GM21447 (cell line): ENCODE data around the gene MACROD2.

ENCODE experiments used
- ATAC-seq: cut with Tn5 transposase; IDR thresholded peaks from one replicate; pipeline ENCODE4 v1.9.1; 2021; ENCODE audit not compliant: unreplicated experiment

Gene MACROD2

DNA sequence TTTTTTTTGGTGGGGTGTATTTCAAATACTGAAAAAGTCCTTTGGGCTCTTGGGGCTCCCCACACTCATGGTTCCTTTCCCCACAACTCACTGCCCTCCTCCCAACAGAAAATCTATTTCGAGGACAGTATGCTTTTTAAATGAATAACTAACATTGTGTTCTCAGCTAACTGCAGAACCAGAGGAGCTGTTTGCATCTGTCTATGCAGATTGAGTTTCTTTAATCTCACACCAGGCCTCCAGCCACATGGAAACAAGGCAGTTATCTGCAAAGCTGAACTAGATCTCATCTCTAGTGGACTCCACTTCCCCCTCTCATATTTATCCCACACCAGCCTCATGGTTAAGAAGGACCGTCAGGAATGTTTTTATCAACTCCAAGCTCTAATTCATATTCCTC lies 1622.8 kb downstream of the MACROD2 start:
- ATAC-seq = no peak

- no peak for ATAC-seq
Measured at GRCh38 chr20:15618912-15619311, 1623.6 kb downstream of the MACROD2 start.

DNA sequence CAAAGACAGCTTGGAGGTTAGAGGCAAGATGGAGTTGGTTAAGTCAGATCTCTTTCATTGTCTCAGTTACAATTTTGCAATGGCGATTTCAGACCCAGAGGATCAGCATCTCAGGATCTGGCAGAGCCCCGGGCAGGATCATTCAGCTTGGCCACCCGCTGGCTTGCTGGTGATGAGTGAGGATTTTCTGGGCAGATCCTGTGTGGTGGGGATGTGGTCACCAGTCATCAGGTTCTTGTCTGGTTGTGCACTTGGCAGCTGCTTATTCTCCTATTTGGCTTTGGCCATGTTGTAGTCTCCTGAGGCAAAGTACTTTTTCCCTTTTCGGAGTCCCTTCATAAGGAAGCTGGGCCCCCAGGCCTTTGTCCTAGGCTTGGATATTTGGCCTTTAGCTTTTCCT lies 1624.0 kb downstream of the MACROD2 start:
- ATAC-seq = no peak

GRCh38 chr20:15619816-15620215 lies 1624.5 kb downstream of the MACROD2 start:
- ATAC-seq = no peak

DNA sequence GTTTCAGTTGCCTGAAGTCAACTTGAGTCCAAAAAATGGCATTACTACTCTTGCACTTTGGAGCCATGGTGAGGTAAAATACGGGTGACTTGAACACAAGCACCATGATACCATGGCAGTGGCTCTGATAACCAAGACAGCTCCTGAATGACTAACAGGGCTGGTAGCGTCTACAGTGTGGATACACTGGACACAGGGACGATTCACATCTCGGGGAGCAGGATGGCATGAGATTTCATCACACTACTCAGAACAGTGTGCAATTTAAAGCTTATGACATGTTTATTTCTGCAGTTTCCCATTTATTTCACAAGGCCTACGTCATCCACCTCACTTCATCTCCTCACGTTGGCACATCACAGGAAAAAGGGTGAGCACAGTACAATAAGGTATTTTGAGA lies 1627.1 kb downstream of the MACROD2 start:
- no peak for ATAC-seq

GRCh38 chr20:15623215-15623614 lies 1627.9 kb downstream of the MACROD2 start:
- ATAC-seq = no peak

- no peak for ATAC-seq
Measured at GRCh38 chr20:15625981-15626380, 1630.7 kb downstream of the MACROD2 start.

GRCh38 chr20:15627089-15627488 lies 1631.8 kb downstream of the MACROD2 start:
- ATAC-seq = no peak

DNA sequence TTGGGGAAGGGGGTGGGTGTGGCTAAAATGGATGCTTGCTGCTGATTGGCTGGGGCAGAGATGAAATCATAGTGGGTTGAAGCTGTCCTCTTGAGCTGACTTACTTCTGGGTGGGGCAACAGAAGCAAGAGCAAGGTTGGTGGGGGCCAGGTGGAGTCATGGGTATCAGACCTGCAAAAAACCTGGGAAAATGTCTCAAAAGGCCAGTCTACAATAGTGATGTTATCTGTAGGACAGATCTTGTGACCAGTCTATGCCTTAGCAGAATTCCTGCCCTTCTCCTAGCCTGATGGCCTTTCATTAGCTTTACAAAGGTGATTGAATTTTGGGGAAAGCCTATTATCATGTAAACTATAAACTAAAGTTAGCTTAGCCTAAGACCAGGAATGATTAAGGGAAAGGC lies 1632.2 kb downstream of the MACROD2 start:
- ATAC-seq = no peak

GRCh38 chr20:15628851-15629353 lies 1633.6 kb downstream of the MACROD2 start:
- no peak for ATAC-seq

- ATAC-seq = no peak
Measured at GRCh38 chr20:15630360-15630759, 1635.0 kb downstream of the MACROD2 start.

GRCh38 chr20:15632680-15633079 lies 1637.4 kb downstream of the MACROD2 start:
- no peak for ATAC-seq

GRCh38 chr20:15634102-15634501 lies 1638.8 kb downstream of the MACROD2 start:
- ATAC-seq = no peak

DNA sequence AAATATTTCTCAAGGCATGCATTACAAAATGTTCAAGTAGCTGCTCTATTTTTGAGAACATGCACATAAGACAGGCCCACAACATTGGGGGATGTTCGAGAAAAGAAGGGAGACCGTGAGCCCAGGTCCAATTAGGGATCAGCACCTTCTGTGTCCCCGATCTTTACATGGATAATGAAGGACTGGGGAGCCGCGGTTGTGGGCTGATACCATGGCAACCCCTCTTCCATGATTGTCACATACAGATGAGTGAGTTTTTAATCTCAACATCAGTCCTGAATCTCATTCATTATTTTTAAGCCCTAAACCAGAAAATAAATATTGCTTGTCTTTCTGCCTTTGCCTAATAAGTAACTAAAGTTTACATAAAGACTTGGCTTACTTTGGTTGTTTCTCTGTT lies 1642.2 kb downstream of the MACROD2 start:
- ATAC-seq = no peak

- ATAC-seq = no peak
Measured at GRCh38 chr20:15637950-15638754, 1642.8 kb downstream of the MACROD2 start.

GRCh38 chr20:15638816-15639215 lies 1643.5 kb downstream of the MACROD2 start:
- ATAC-seq = no peak

DNA sequence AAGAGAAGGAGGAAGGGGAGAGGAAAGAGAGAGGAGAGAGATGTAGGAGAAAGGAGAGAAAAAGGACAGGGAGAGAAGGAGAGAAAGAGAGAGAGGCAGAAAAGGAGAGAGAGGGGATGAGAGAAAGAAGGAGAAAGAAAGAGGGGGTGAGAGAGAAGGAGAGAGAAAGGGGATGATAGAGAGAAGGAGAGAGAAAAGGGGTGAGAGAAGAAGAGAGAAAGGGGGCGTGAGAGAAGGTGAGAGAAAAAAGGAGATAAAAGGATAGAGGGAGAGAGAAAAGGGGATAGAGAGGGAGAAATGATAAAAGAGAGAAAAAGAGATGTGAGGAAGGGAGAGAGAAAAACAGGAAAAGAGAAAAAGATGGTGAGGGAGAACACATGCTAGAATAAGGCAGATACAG lies 1644.5 kb downstream of the MACROD2 start:
- ATAC-seq = no peak

GRCh38 chr20:15642109-15642508 lies 1646.8 kb downstream of the MACROD2 start:
- ATAC-seq = no peak

- ATAC-seq = no peak
Measured at GRCh38 chr20:15642676-15643075, 1647.4 kb downstream of the MACROD2 start.

- ATAC-seq = no peak
Measured at GRCh38 chr20:15643713-15644112, 1648.4 kb downstream of the MACROD2 start.

GRCh38 chr20:15645816-15646215 lies 1650.5 kb downstream of the MACROD2 start:
- ATAC-seq = no peak

GRCh38 chr20:15653396-15654207 lies 1658.3 kb downstream of the MACROD2 start:
- ATAC-seq = no peak
